Thyroid gland (tissue), 4 donors: ENCODE data around the gene PCDHB2.

ENCODE experiments used
- POLR2A ChIP-seq, 2 donors: fragments of 450-650 bp; IDR thresholded peaks; one replicate each; pipeline ENCODE4 v1.6.1; 2017; ENCODE audit warnings: antibody characterized with exemption in 2 of 2, mild to moderate bottlenecking in 2 of 2, moderate library complexity in 1 of 2
- TF ChIP-seq, protein P1 (sequence below), 6 experiments: fragments of 200-600 bp in 3 of 6; fragments of 450-650 bp in 3 of 6; sonication (generic) in 3 of 6; IDR thresholded peaks; one replicate each; pipeline ENCODE4 v1.5.1; 2016 to 2019; ENCODE audit warnings: antibody characterized with exemption in 6 of 6, mild to moderate bottlenecking in 2 of 6, inconsistent platforms in 1 of 6, moderate library complexity in 1 of 6

DNA sequence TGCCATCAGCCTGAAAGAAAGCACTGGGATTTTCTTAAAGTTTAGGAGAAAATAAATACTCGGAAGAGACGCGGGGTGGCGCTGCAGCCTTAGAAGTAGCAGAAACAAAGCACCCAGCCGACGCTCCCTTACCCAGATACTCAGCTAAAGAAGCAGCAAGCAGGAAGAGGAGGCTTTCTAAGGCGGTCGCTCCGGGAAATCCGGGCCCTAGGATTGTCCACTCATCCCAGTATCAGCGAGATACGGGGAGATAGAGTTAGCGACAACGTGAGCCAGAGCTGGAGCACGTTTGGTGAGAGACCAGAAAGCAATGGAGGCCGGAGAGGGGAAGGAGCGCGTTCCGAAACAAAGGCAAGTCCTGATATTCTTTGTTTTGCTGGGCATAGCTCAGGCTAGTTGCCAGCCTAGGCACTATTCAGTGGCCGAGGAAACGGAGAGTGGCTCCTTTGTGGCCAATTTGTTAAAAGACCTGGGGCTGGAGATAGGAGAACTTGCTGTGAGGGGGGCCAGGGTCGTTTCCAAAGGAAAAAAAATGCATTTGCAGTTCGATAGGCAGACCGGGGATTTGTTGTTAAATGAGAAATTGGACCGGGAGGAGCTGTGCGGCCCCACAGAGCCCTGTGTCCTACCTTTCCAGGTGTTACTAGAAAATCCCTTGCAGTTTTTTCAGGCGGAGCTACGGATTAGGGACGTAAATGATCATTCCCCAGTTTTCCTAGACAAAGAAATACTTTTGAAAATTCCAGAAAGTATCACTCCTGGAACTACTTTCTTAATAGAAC is at the start of gene PCDHB2:
- TF ChIP-seq, protein P1, sequence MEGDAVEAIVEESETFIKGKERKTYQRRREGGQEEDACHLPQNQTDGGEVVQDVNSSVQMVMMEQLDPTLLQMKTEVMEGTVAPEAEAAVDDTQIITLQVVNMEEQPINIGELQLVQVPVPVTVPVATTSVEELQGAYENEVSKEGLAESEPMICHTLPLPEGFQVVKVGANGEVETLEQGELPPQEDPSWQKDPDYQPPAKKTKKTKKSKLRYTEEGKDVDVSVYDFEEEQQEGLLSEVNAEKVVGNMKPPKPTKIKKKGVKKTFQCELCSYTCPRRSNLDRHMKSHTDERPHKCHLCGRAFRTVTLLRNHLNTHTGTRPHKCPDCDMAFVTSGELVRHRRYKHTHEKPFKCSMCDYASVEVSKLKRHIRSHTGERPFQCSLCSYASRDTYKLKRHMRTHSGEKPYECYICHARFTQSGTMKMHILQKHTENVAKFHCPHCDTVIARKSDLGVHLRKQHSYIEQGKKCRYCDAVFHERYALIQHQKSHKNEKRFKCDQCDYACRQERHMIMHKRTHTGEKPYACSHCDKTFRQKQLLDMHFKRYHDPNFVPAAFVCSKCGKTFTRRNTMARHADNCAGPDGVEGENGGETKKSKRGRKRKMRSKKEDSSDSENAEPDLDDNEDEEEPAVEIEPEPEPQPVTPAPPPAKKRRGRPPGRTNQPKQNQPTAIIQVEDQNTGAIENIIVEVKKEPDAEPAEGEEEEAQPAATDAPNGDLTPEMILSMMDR (IDR thresholded peaks at IDR 0.05): peak in 3 of 6 experiments; percentile 10 to 39 (median 26)
- no peak for TF ChIP-seq POLR2A (IDR thresholded peaks at IDR 0.05)
